ENCODE measurements around the gene SLC34A3.

Gene SLC34A3

DNA sequence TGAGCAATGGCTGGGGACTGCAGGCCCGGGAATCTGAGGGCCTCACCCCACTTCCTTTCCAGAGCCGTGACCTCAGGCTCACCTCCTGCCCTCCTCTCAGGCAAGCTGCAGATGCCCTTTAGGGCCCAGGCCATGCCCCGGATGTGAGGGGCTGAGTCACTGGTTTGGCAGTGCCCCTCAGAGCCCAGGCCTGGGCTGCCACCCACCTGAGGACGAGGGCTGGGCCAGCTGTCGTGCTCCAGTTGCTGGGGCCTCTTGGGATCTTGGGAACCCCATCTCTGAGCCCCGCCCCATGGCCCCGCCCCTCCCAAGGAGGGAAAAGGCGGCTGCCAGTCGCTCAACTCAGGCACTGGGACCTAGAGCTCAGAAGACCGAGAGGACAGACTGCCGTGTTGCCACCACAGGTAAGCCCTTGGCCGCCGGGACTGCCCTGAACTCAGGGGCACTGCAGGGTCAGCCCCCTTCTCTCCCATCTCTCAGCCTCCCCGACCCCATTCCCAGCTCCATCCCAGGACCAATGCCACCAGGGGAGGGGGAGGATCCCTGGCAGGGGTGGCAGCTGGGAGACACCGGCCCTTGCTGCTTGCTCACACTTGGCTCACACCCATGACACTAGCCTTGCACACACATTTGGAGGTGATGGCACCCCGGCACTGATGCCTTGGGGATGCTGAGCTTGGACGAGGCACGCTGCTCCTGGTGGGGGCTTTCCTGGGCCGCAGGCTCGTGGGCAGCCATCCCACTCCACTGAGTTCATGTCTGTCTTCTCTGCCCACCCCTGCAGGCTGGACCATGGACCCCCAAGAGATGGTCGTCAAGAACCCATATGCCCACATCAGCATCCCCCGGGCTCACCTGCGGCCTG is 5.6 kb upstream of the SLC34A3 start, which contains the start of gene CYSRT1:
Gene CYSRT1, plus strand, starts transcription at position 345 of the 865 bp plus-strand sequence. Its CDS starts 448 bp downstream, at position 793.
- no peaks in the 10 kb centered on the region for H3K79me2 ChIP-seq (ENCODE audit: insufficient read depth, low read depth)
- TF ChIP-seq, protein P1, sequence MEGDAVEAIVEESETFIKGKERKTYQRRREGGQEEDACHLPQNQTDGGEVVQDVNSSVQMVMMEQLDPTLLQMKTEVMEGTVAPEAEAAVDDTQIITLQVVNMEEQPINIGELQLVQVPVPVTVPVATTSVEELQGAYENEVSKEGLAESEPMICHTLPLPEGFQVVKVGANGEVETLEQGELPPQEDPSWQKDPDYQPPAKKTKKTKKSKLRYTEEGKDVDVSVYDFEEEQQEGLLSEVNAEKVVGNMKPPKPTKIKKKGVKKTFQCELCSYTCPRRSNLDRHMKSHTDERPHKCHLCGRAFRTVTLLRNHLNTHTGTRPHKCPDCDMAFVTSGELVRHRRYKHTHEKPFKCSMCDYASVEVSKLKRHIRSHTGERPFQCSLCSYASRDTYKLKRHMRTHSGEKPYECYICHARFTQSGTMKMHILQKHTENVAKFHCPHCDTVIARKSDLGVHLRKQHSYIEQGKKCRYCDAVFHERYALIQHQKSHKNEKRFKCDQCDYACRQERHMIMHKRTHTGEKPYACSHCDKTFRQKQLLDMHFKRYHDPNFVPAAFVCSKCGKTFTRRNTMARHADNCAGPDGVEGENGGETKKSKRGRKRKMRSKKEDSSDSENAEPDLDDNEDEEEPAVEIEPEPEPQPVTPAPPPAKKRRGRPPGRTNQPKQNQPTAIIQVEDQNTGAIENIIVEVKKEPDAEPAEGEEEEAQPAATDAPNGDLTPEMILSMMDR (conservative IDR thresholded peaks at IDR 0.05; ENCODE audit: low read depth, low read length) = no peak
- H3K9ac ChIP-seq = no peak within 1 kb of the TSS
- no peaks in the 10 kb centered on the region for H3K36me3 ChIP-seq (ENCODE audit: insufficient read depth)
- H2AFZ ChIP-seq (ENCODE audit: low read depth) = peak within 1 kb of the TSS; percentile 73
- H3K4me2 ChIP-seq = peak within 1 kb of the TSS; percentile 80
- H3K27ac ChIP-seq = no peak within 1 kb of the TSS
- no peak within 1 kb of the TSS for H3K4me3 ChIP-seq (IDR thresholded peaks at IDR 0.05; ENCODE audit: insufficient read depth, low read depth, low read length)
- H3K27me3 ChIP-seq (ENCODE audit: insufficient read depth, low read depth) = peaks cover 15% of the 10 kb centered on the region
- peaks cover 10% of the 10 kb centered on the region for H3K4me1 ChIP-seq (ENCODE audit: low read depth, poor library complexity, severe bottlenecking)
- no peaks in the 10 kb centered on the region for H4K20me1 ChIP-seq (ENCODE audit: insufficient read depth)

DNA sequence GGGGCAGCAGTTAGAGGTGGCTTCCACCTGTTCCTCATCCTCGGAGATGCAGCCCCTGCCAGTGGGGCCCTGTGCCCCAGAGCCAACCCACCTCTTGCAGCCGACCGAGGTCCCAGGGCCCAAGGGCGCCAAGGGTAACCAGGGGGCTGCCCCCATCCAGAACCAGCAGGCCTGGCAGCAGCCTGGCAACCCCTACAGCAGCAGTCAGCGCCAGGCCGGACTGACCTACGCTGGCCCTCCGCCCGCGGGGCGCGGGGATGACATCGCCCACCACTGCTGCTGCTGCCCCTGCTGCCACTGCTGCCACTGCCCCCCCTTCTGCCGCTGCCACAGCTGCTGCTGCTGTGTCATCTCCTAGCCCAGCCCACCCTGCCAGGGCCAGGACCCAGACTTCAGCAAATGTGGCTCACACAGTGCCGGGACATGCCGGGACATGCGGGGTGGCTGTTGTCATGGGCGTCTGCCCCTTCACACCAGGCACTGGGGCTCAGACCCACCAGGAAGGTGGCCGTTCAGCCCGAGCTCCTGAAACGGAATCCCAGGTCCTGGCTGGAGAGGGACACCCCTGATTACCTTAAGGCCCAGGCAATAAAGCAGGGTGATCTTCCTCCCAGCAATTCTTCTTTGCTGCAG is 4.9 kb upstream of the SLC34A3 start:
- no peak overlapping the region for H3K4me3 ChIP-seq (IDR thresholded peaks at IDR 0.05; ENCODE audit: insufficient read depth, low read depth, low read length)
- no peak overlapping the region for H2AFZ ChIP-seq (ENCODE audit: low read depth)
- H4K20me1 ChIP-seq (ENCODE audit: insufficient read depth) = no peaks in the 10 kb centered on the region
- H3K36me3 ChIP-seq (ENCODE audit: insufficient read depth) = no peaks in the 10 kb centered on the region
- H3K27ac ChIP-seq = no peak overlapping the region
- H3K9ac ChIP-seq = no peak overlapping the region
- H3K4me2 ChIP-seq = no peak overlapping the region
- TF ChIP-seq, protein P1 (conservative IDR thresholded peaks at IDR 0.05; ENCODE audit: low read depth, low read length) = no peak
- peaks cover 19% of the 10 kb centered on the region for H3K27me3 ChIP-seq (ENCODE audit: insufficient read depth, low read depth)
- H3K4me1 ChIP-seq (ENCODE audit: low read depth, poor library complexity, severe bottlenecking) = peaks cover 10% of the 10 kb centered on the region
- no peaks in the 10 kb centered on the region for H3K79me2 ChIP-seq (ENCODE audit: insufficient read depth, low read depth)

DNA sequence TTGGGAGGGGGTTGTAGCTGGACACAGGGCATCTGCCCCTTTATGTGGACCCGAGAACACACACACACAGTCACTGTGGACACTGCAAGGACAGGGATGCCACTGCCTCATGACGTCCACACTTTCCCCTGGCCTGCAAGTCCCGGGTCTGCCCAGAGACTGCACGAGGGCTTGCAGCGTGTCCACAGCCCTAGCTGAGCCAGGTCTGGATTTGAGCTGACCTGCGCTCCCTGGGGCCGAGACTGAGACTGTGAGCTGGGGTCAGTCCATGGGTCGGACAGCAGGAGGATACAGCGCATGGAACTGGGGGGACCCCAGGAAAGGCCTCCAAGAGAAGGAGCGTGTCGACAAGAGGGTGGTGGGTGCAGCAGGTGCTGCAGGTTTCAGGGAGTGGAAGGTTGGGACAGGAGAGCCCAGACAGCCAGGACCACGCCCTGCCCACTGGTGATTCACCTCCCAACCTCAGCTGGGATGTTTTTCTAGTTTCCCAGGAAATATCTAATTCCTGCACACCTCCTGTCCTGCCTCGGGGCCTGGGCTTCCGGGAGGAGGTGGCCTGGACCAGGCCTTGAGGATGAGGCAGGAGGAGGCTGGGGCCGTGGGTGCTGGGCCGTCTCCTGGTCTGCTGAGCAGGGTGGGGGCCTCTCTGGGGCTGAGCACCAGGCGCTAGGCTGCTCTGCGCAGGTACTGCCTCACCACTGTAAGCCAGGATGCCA is 4.2 kb upstream of the SLC34A3 start:
- Histone ChIP-seq H3K4me3 (IDR thresholded peaks at IDR 0.05; ENCODE audit: insufficient read depth, low read depth, low read length) (no peak overlapping the region), H3K4me1 (ENCODE audit: low read depth, poor library complexity, severe bottlenecking) (peaks cover 10% of the 10 kb centered on the region), H3K79me2 (ENCODE audit: insufficient read depth, low read depth) (no peaks in the 10 kb centered on the region), H3K4me2 (no peak overlapping the region), H3K36me3 (ENCODE audit: insufficient read depth) (no peaks in the 10 kb centered on the region), H3K9ac (no peak overlapping the region), H2AFZ (ENCODE audit: low read depth) (no peak overlapping the region), H3K27me3 (ENCODE audit: insufficient read depth, low read depth) (peaks cover 26% of the 10 kb centered on the region), H4K20me1 (ENCODE audit: insufficient read depth) (no peaks in the 10 kb centered on the region), H3K27ac (no peak overlapping the region)
- TF ChIP-seq, protein P1 (conservative IDR thresholded peaks at IDR 0.05; ENCODE audit: low read depth, low read length) = no peak

DNA sequence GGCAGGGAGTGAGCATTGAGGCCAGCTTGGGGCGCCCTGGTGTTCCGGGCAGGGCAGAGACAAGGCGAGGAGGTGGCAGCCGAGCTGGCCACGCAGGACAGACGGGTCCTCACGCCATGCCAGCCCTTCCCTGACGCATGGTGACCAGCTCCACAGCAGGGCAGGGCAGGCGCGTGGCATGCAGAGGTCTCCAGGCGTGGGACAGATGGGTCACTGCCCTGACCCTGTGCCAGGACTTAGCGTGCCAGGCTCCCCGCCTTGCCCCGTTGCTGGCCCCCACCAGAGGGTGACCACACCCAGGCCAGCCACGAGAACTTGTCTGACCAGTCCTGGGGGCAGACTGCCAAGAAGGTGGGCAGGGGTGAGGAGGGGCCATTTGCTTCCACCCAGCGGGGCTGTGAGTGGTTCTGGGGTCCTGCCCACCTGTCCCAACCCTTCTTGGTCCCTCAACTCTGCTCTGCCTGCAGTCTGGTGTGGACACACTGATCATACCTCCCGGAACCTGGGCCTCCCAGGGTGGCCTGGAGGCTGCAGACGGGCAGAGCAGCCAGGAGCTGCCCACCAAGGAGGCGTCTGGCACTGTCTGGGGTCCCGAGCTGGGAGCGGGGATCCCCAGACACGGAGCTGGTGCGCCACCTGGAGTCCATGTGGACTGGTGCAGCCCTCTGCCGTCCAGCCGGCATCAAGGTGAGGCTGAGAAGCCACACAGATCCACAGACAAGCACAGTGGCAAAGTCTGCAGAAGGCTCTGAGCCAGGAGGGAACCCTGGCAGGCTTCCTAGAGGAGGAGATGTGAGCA is 3.4 kb upstream of the SLC34A3 start, which contains the start of gene RNF224:
Gene RNF224, plus strand, starts transcription at position 449 of the 799 bp plus-strand sequence. CDS start 834 bp downstream, outside the sequence.
- Histone ChIP-seq H3K4me3 (IDR thresholded peaks at IDR 0.05; ENCODE audit: insufficient read depth, low read depth, low read length) (no peak within 1 kb of the TSS), H3K9ac (no peak within 1 kb of the TSS), H3K4me2 (no peak within 1 kb of the TSS)

More for the DNA sequence above, 3.4 kb upstream of the SLC34A3 start, which contains the start of gene RNF224:
- Histone ChIP-seq H3K79me2 (ENCODE audit: insufficient read depth, low read depth) (no peaks in the 10 kb centered on the region), H4K20me1 (ENCODE audit: insufficient read depth) (no peaks in the 10 kb centered on the region), H3K4me1 (ENCODE audit: low read depth, poor library complexity, severe bottlenecking) (peaks cover 10% of the 10 kb centered on the region), H2AFZ (ENCODE audit: low read depth) (no peak within 1 kb of the TSS; the same call in 1 of the 2 replicates), H3K27ac (no peak within 1 kb of the TSS), H3K36me3 (ENCODE audit: insufficient read depth) (no peaks in the 10 kb centered on the region), H3K27me3 (ENCODE audit: insufficient read depth, low read depth) (peaks cover 33% of the 10 kb centered on the region)
- TF ChIP-seq, protein P1 (conservative IDR thresholded peaks at IDR 0.05; ENCODE audit: low read depth, low read length) = peak; percentile 95
